CD14-positive monocyte (primary cell): ENCODE results near the gene POU3F4. TPM values are rescaled to one million over a fixed set of nuclear protein-coding genes. Genes with fewer than 3 reads are reported as not detected.

Experiments used
- DNase-seq, 3 donors: peaks; one replicate each; pipeline ENCODE4 v3.0.0-alpha.2; 2011 to 2022
- H2AFZ ChIP-seq: 2 replicates; pipeline ENCODE4 v1.6.0; 2012; ENCODE audit warnings: mild to moderate bottlenecking, low read depth, low read length, inconsistent platforms; ENCODE audit not compliant: insufficient read depth, poor library complexity, severe bottlenecking
- H3K27ac ChIP-seq, 2 donors: 1 replicate in 1 of 2; 2 replicates in 1 of 2; pipeline ENCODE4 v1.5.1; 2012 to 2013; ENCODE audit warnings: low read length in 2 of 2, control low read depth in 1 of 2, inconsistent platforms in 1 of 2, low read depth in 1 of 2, mild to moderate bottlenecking in 1 of 2
- H3K27me3 ChIP-seq, 2 donors: one replicate each; pipeline versions ENCODE4 v1.6.0 to v1.6.1; 2011 to 2013; ENCODE audit warnings: low read length in 2 of 2; ENCODE audit not compliant: control insufficient read depth in 2 of 2, insufficient read depth in 2 of 2
- H3K36me3 ChIP-seq, 2 donors: replicated peaks in 1 of 2; 1 replicate in 1 of 2; 2 replicates in 1 of 2; pipeline versions ENCODE4 v1.5.1 to v1.6.1; 2012 to 2013; ENCODE audit warnings: low read length in 2 of 2, control low read depth in 1 of 2, inconsistent platforms in 1 of 2, mild to moderate bottlenecking in 1 of 2; ENCODE audit not compliant: insufficient read depth in 2 of 2, control insufficient read depth in 1 of 2
- H3K4me1 ChIP-seq, 2 donors: 1 replicate in 1 of 2; 2 replicates in 1 of 2; pipeline versions ENCODE4 v1.5.1 to v1.6.1; 2012 to 2013; ENCODE audit warnings: low read length in 2 of 2, control low read depth in 1 of 2, inconsistent platforms in 1 of 2, mild to moderate bottlenecking in 1 of 2, moderate library complexity in 1 of 2; ENCODE audit not compliant: insufficient read depth in 2 of 2, control insufficient read depth in 1 of 2
- H3K4me2 ChIP-seq: replicated peaks from 2 replicates; pipeline ENCODE3; 2012; ENCODE audit warnings: low read length, moderate library complexity, mild to moderate bottlenecking; ENCODE audit not compliant: poor library complexity, severe bottlenecking; ENCODE audit errors: extremely low read depth
- H3K4me3 ChIP-seq, 3 experiments: fragments of 200-600 bp in 1 of 3; sonication (generic) in 1 of 3; replicated peaks in 1 of 3; 1 replicate in 2 of 3; 2 replicates in 1 of 3; pipeline ENCODE4 v1.5.1; 2011 to 2013; ENCODE audit warnings: low read length in 3 of 3, mild to moderate bottlenecking in 3 of 3, control low read depth in 2 of 3, low read depth in 2 of 3, inconsistent platforms in 1 of 3, moderate library complexity in 1 of 3
- H3K79me2 ChIP-seq: 2 replicates; pipeline ENCODE4 v1.6.0; 2012; ENCODE audit warnings: mild to moderate bottlenecking, control low read depth, inconsistent platforms, low read length, moderate library complexity; ENCODE audit not compliant: insufficient read depth
- H3K9ac ChIP-seq: 2 replicates; pipeline ENCODE4 v1.6.0; 2017; ENCODE audit warnings: low read length, mild to moderate bottlenecking; ENCODE audit not compliant: insufficient read depth, poor library complexity, severe bottlenecking
- H3K9me3 ChIP-seq, 2 donors: replicated peaks in 1 of 2; 1 replicate in 1 of 2; 2 replicates in 1 of 2; pipeline versions ENCODE4 v1.5.1 to v1.6.1; 2012 to 2013; ENCODE audit warnings: low read length in 2 of 2, control low read depth in 1 of 2; ENCODE audit not compliant: control insufficient read depth in 1 of 2, insufficient read depth in 1 of 2
- H4K20me1 ChIP-seq: 2 replicates; pipeline ENCODE4 v1.6.0; 2012; ENCODE audit warnings: mild to moderate bottlenecking, low read length, control low read depth, moderate library complexity; ENCODE audit not compliant: insufficient read depth
- H3K27ac Mint-ChIP-seq, 7 donors: one replicate each; pipeline ENCODE4 v1.8.0; 2020; ENCODE audit warnings: mild to moderate bottlenecking in 7 of 7, mixed read lengths in 7 of 7, moderate library complexity in 6 of 7, inconsistent platforms in 2 of 7
- H3K27me3 Mint-ChIP-seq, 3 donors: one replicate each; pipeline ENCODE4 v1.8.0; 2021 to 2022; ENCODE audit warnings: low read depth in 3 of 3, mild to moderate bottlenecking in 3 of 3, mixed read lengths in 3 of 3, moderate library complexity in 3 of 3, inconsistent platforms in 1 of 3
- H3K36me3 Mint-ChIP-seq, 2 donors: one replicate each; pipeline ENCODE4 v1.8.0; 2020; ENCODE audit warnings: mixed read lengths in 2 of 2, inconsistent platforms in 1 of 2, mild to moderate bottlenecking in 1 of 2
- H3K4me1 Mint-ChIP-seq: one replicate; pipeline ENCODE4 v1.8.0; 2020; ENCODE audit warnings: mild to moderate bottlenecking, mixed read lengths
- H3K4me3 Mint-ChIP-seq, 2 donors: one replicate each; pipeline ENCODE4 v1.8.0; 2020; ENCODE audit warnings: mild to moderate bottlenecking in 2 of 2, mixed read lengths in 2 of 2, moderate library complexity in 1 of 2
- H3K9me3 Mint-ChIP-seq, 7 donors: one replicate each; pipeline ENCODE4 v1.8.0; 2020 to 2022; ENCODE audit warnings: mixed read lengths in 7 of 7, mild to moderate bottlenecking in 6 of 7, moderate library complexity in 6 of 7, inconsistent platforms in 2 of 7
- WGBS: methylation state at CpG from one replicate; pipeline ENCODE4 v1.1.5; 2013; ENCODE audit warnings: missing lambda C conversion rate; ENCODE audit not compliant: insufficient coverage; 5-methylcytosine and 5-hydroxymethylcytosine counted together
- intact Hi-C, 2 donors: fragments of 100-400 bp; cut with micrococcal nuclease; formaldehyde crosslinking; loops; one replicate each; pipeline versions ENCODE4 v1.15.0 to v1.15.1; 2023
- polyA plus RNA-seq, 3 donors: library from polyadenylated mRNA; depleted of rRNA in 1 of 3; unstranded in 2 of 3; stranded (reverse) in 1 of 3; fragments of 300-500 nt in 2 of 3; fragments of >200 nt in 1 of 3; fragmentation: Illumina TruSeq in 2 of 3; gene quantifications; 1 replicate in 2 of 3; 2 replicates in 1 of 3; pipeline ENCODE4 v1.2.3, GENCODE V29; 2012 to 2021
- TF ChIP-seq, protein P1 (sequence below): fragments of 200-600 bp; IDR thresholded peaks from one replicate; pipeline ENCODE4 v1.8.0; 2022; ENCODE audit warnings: antibody characterized with exemption, mild to moderate bottlenecking

POU3F4 gene
- polyA plus RNA-seq, 3 donors: not detected

DNA sequence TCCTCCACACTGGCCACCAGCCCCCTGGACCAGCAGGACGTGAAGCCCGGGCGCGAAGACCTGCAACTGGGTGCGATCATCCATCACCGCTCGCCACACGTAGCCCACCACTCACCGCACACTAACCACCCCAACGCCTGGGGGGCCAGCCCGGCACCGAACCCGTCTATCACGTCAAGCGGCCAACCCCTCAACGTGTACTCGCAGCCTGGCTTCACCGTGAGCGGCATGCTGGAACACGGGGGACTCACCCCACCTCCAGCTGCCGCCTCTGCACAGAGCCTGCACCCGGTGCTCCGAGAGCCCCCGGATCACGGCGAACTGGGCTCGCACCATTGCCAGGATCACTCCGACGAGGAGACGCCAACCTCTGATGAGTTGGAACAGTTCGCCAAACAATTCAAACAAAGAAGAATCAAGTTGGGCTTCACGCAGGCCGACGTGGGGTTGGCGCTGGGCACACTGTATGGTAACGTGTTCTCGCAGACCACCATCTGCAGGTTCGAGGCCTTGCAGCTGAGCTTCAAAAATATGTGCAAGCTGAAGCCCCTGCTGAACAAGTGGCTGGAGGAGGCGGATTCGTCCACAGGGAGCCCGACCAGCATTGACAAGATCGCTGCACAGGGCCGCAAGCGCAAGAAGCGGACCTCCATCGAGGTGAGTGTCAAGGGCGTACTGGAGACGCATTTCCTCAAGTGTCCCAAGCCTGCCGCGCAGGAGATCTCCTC lies 600 bp downstream of the POU3F4 start:
- no peak for DNase-seq
- H3K9me3 ChIP-seq: peaks cover 6 to 23% of the 10 kb centered on the region in 2 donors
- Mint-ChIP-seq H3K36me3 (peaks cover 4 to 6% of the 10 kb centered on the region in 2 donors), H3K27me3 (peaks cover 78 to 83% (median 82%) of the 10 kb centered on the region in 3 donors), H3K27ac (peak overlapping the region in 1 of 7 donors; percentile 33), H3K4me3 (peak overlapping the region in 1 of 2 donors; percentile 79), H3K4me1 (no peaks in the 10 kb centered on the region), H3K9me3 (peaks cover 0 to 36% (median 22%) of the 10 kb centered on the region in 7 donors)
- H3K36me3 ChIP-seq: no peaks in the 10 kb centered on the region
- H3K27ac ChIP-seq: no peak overlapping the region
- no peak overlapping the region for H2AFZ ChIP-seq
- H3K4me3 ChIP-seq: no peak overlapping the region
- H4K20me1 ChIP-seq: no peaks in the 10 kb centered on the region
- intact Hi-C loops: no loop called here
- no peak overlapping the region for H3K9ac ChIP-seq
- H3K4me2 ChIP-seq: no peak overlapping the region
- H3K79me2 ChIP-seq: no peaks in the 10 kb centered on the region
- H3K27me3 ChIP-seq: peaks cover 26 to 82% of the 10 kb centered on the region in 2 donors
- H3K4me1 ChIP-seq: no peaks in the 10 kb centered on the region
- WGBS: 6% methylated on average over 31 of the region's 50 CpGs
- TF ChIP-seq, protein P1, sequence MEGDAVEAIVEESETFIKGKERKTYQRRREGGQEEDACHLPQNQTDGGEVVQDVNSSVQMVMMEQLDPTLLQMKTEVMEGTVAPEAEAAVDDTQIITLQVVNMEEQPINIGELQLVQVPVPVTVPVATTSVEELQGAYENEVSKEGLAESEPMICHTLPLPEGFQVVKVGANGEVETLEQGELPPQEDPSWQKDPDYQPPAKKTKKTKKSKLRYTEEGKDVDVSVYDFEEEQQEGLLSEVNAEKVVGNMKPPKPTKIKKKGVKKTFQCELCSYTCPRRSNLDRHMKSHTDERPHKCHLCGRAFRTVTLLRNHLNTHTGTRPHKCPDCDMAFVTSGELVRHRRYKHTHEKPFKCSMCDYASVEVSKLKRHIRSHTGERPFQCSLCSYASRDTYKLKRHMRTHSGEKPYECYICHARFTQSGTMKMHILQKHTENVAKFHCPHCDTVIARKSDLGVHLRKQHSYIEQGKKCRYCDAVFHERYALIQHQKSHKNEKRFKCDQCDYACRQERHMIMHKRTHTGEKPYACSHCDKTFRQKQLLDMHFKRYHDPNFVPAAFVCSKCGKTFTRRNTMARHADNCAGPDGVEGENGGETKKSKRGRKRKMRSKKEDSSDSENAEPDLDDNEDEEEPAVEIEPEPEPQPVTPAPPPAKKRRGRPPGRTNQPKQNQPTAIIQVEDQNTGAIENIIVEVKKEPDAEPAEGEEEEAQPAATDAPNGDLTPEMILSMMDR: no peak

DNA sequence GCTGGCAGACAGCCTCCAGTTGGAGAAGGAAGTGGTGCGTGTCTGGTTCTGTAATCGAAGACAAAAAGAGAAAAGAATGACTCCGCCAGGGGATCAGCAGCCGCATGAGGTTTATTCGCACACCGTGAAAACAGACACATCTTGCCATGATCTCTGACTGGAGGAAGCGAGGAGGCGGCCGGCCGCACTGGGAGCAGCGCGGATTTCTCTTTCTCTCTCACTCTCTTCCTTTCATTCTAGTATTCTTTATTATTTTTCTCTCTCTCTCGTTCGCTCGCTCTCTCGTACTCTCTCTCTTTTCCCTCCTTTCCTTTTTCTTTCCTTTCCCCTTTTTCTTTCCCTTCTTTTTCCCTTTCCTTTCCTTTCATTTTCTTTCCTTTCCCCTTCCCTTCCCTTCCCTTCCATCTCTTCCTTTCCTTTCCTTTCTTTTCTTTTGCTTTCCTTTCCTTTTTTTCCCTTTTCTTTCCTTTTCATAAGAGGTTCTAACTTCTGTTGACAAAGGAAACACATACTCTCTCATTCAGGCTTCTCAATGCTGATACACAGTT lies 1.2 kb downstream of the POU3F4 start:
- Histone ChIP-seq H3K79me2 (no peaks in the 10 kb centered on the region), H3K27ac (no peak overlapping the region), H3K9ac (no peak overlapping the region), H3K27me3 (peaks cover 26 to 78% of the 10 kb centered on the region in 2 donors), H3K9me3 (peaks cover 6 to 23% of the 10 kb centered on the region in 2 donors), H3K36me3 (no peaks in the 10 kb centered on the region), H2AFZ (no peak overlapping the region), H3K4me3 (no peak overlapping the region), H3K4me2 (no peak overlapping the region), H3K4me1 (no peaks in the 10 kb centered on the region), H4K20me1 (no peaks in the 10 kb centered on the region)
- Mint-ChIP-seq H3K4me3 (peak overlapping the region in 1 of 2 donors; percentile 79), H3K4me1 (no peaks in the 10 kb centered on the region), H3K9me3 (peaks cover 0 to 35% (median 22%) of the 10 kb centered on the region in 7 donors), H3K36me3 (peaks cover 4 to 6% of the 10 kb centered on the region in 2 donors), H3K27ac (peak overlapping the region in 1 of 7 donors; percentile 33), H3K27me3 (peaks cover 75 to 79% (median 78%) of the 10 kb centered on the region in 3 donors)
- DNase-seq: no peak
- WGBS: 23% methylated on average over 4 of the region's 16 CpGs
- intact Hi-C loops: no loop called here
- TF ChIP-seq, protein P1: no peak
